HPDE6-E6E7 (cell line): ENCODE measurements around the gene IGFALS.
A peak's percentile ranks its signal among the peaks of the same experiment; 100 is the strongest.

Source experiments
- DNase-seq: peaks from one replicate; pipeline ENCODE4 v3.0.0; 2011; ENCODE audit warnings: missing footprints; ENCODE audit errors: extremely low spot score

Gene IGFALS

GRCh38 chr16:1793578-1794220 lies at the start of gene IGFALS:
IGFALS (minus strand) TSS chr16:1793705; CDS start chr16:1793652, 53 bp downstream.
- DNase-seq: no peak

GRCh38 chr16:1839554-1839953 lies 46.0 kb upstream of the IGFALS start:
- DNase-seq: no peak

GRCh38 chr16:1834096-1834495 lies 40.6 kb upstream of the IGFALS start:
- no peak for DNase-seq

- peak; percentile 41 for DNase-seq
These were observed 39.4 kb upstream of the IGFALS start for GRCh38 chr16:1832838-1833454.

GRCh38 chr16:1831186-1832075 lies 37.9 kb upstream of the IGFALS start:
- DNase-seq: no peak

- no peak for DNase-seq
These were observed 36.7 kb upstream of the IGFALS start for GRCh38 chr16:1830213-1830612.

- no peak for DNase-seq
These were observed 35.3 kb upstream of the IGFALS start for GRCh38 chr16:1828645-1829410.

- peak; percentile 92 for DNase-seq
These were observed 33.4 kb upstream of the IGFALS start, which contains the start of the genes FAHD1 and HAGH for GRCh38 chr16:1826691-1827573. FAHD1 (plus strand) TSS chr16:1827206; CDS start chr16:1827239, 33 bp downstream. HAGH (minus strand) TSS chr16:1826825; CDS start chr16:1826787, 38 bp downstream.

GRCh38 chr16:1825864-1826690 lies 32.6 kb upstream of the IGFALS start:
- DNase-seq: peak; percentile 47

GRCh38 chr16:1825381-1825863 lies 31.9 kb upstream of the IGFALS start:
- no peak for DNase-seq

- DNase-seq: peak; percentile 76
These were observed 30.3 kb upstream of the IGFALS start for GRCh38 chr16:1823821-1824220.

- no peak for DNase-seq
These were observed 29.3 kb upstream of the IGFALS start for GRCh38 chr16:1822801-1823200.

- no peak for DNase-seq
These were observed 28.5 kb upstream of the IGFALS start for GRCh38 chr16:1821861-1822611.

GRCh38 chr16:1820946-1821290 lies 27.4 kb upstream of the IGFALS start:
- DNase-seq: no peak

- DNase-seq: no peak
These were observed 26.8 kb upstream of the IGFALS start for GRCh38 chr16:1820096-1820945.

- no peak for DNase-seq
These were observed 26.1 kb upstream of the IGFALS start for GRCh38 chr16:1819611-1820010.

- no peak for DNase-seq
These were observed 25.5 kb upstream of the IGFALS start for GRCh38 chr16:1818873-1819525.
